K562 (cell line): ENCODE data around the gene GRIK2. TPM values are rescaled to one million over a fixed set of nuclear protein-coding genes. Genes with fewer than 3 reads are reported as not detected.

ENCODE experiments used
- ATAC-seq: fragments of 200-7000 bp; cut with Tn5 transposase; 3 replicates; pipeline ENCODE4 v1.9.1; 2020; ENCODE audit warnings: moderate library complexity
- BruUV-seq: library from RNA; stranded (reverse); fragments of 400-500 nt; replicated peaks from 2 replicates; lab custom pipeline; 2021; lab: Mats Ljungman, UMichigan
- CTCF ChIA-PET: fragments of 300-600 bp; formaldehyde crosslinking; extraction: SDS; loops from one replicate; lab custom pipeline; 2021; ENCODE audit warnings: low intra/inter-chr PET ratio; lab: Yijun Ruan, JAX
- POLR2A ChIA-PET: fragments of 300-600, 350-650 bp; sonication (Branson Sonifier 250); formaldehyde crosslinking; extraction: SDS; loops from one replicate; lab custom pipeline; 2021; ENCODE audit warnings: antibody characterized with exemption, inconsistent platforms; lab: Yijun Ruan, JAX
- DNase-seq, 4 experiments: peaks; one replicate each; pipeline versions ENCODE4 v3.0.0 to v3.0.0-alpha.2; 2011 to 2018; ENCODE audit warnings: low spot score in 3 of 4, mixed read lengths in 3 of 4; ENCODE audit errors: extremely low read depth in 1 of 4
- FAIRE-seq: peaks from 2 replicates; lab custom pipeline; 2011; peaks lifted over from hg19 to GRCh38; lab: Jason Lieb, UNC
- H2AFZ ChIP-seq: 2 replicates; pipeline ENCODE4 v1.6.0; 2011; ENCODE audit warnings: low read depth, low read length, control low read depth, inconsistent platforms
- H3K27ac ChIP-seq: fragments of 200-600 bp; 3 replicates; pipeline ENCODE4 v1.8.0; 2011; ENCODE audit warnings: low read depth, mild to moderate bottlenecking, control low read depth, inconsistent platforms, low read length, moderate library complexity, mixed read lengths; ENCODE audit errors: extremely low read depth
- H3K27me3 ChIP-seq, 2 experiments: fragments of 300-600 bp in 1 of 2; 2 replicates in 1 of 2; 3 replicates in 1 of 2; pipeline versions ENCODE4 v1.6.0 to v1.8.0; 2011; ENCODE audit warnings: inconsistent platforms in 2 of 2, low read length in 2 of 2, mild to moderate bottlenecking in 1 of 2, mixed read lengths in 1 of 2, moderate library complexity in 1 of 2; ENCODE audit not compliant: control insufficient read depth in 2 of 2, insufficient read depth in 2 of 2
- H3K36me3 ChIP-seq: fragments of 300-600 bp; 3 replicates; pipeline ENCODE4 v1.8.0; 2011; ENCODE audit warnings: mild to moderate bottlenecking, low read length, inconsistent platforms; ENCODE audit not compliant: control insufficient read depth, insufficient read depth
- H3K4me1 ChIP-seq, 2 experiments: fragments of 200-600 bp in 1 of 2; replicated peaks in 1 of 2; 2 replicates in 1 of 2; 3 replicates in 1 of 2; pipeline versions ENCODE4 v1.5.1 to v1.8.0; 2011; ENCODE audit warnings: inconsistent platforms in 2 of 2, low read length in 2 of 2, mild to moderate bottlenecking in 1 of 2, mixed read lengths in 1 of 2, moderate library complexity in 1 of 2; ENCODE audit not compliant: control insufficient read depth in 2 of 2, insufficient read depth in 2 of 2
- H3K4me2 ChIP-seq: 2 replicates; pipeline ENCODE4 v1.6.1; 2011; ENCODE audit warnings: low read length, control low read depth, inconsistent platforms, mixed read lengths; ENCODE audit not compliant: insufficient read depth
- H3K4me3 ChIP-seq: fragments of 200-600 bp; sonication (generic), shearing (Covaris generic); 2 replicates; pipeline ENCODE4 v1.5.1; 2016; ENCODE audit warnings: control low read depth, inconsistent platforms
- H3K79me2 ChIP-seq: fragments of 200-600 bp; 3 replicates; pipeline ENCODE4 v1.8.0; 2011; ENCODE audit warnings: low read length, inconsistent platforms; ENCODE audit not compliant: control insufficient read depth, insufficient read depth
- H3K9ac ChIP-seq, 2 experiments: 2 replicates each; pipeline versions ENCODE4 v1.6.0 to v1.6.1; 2011; ENCODE audit warnings: low read depth in 2 of 2, low read length in 2 of 2, control low read depth in 1 of 2, inconsistent platforms in 1 of 2, mild to moderate bottlenecking in 1 of 2, mixed read lengths in 1 of 2; ENCODE audit not compliant: insufficient read depth in 1 of 2
- H3K9me1 ChIP-seq: one replicate; pipeline ENCODE4 v1.6.0; 2011; ENCODE audit warnings: inconsistent platforms, mild to moderate bottlenecking, low read length, moderate library complexity; ENCODE audit not compliant: control insufficient read depth, insufficient read depth
- H3K9me3 ChIP-seq: replicated peaks from 2 replicates; pipeline ENCODE4 v1.5.1; 2011; ENCODE audit warnings: low read depth, low read length, inconsistent platforms; ENCODE audit not compliant: control insufficient read depth, insufficient read depth
- H4K20me1 ChIP-seq: replicated peaks from 2 replicates; pipeline ENCODE4 v1.6.1; 2011; ENCODE audit warnings: low read length, inconsistent platforms, mixed read lengths; ENCODE audit not compliant: control insufficient read depth, insufficient read depth
- CLOCK ChIP-seq: fragments of 250-450 bp; sonication (Bioruptor Pico); IDR thresholded peaks from 2 replicates; pipeline ENCODE4 v1.4.0; 2020; ENCODE audit warnings: mild to moderate bottlenecking, moderate library complexity, borderline replicate concordance
- E4F1 ChIP-seq: fragments of 250-450 bp; sonication (Bioruptor Pico); IDR thresholded peaks from 2 replicates; pipeline ENCODE4 v1.5.0; 2021; ENCODE audit warnings: mild to moderate bottlenecking, borderline replicate concordance
- RAD51 ChIP-seq: fragments of 450-650 bp; IDR thresholded peaks from 2 replicates; pipeline ENCODE4 v1.7.1; 2016; ENCODE audit warnings: low read depth, mild to moderate bottlenecking, borderline replicate concordance
- ZBED1 ChIP-seq: IDR thresholded peaks from 2 replicates; pipeline ENCODE4 v1.6.1; 2014
- ZNF77 ChIP-seq: fragments of 250-450 bp; sonication (Bioruptor Pico); IDR thresholded peaks from 2 replicates; pipeline ENCODE4 v1.5.0; 2020
- WGBS: fragments of 100-300 bp; shearing (Covaris generic); methylation state at CpG from one replicate; pipeline ENCODE4 v1.1.6; 2016; ENCODE audit warnings: low coverage, mixed read lengths; ENCODE audit not compliant: insufficient coverage; ENCODE audit errors: missing lambda C conversion rate; 5-methylcytosine and 5-hydroxymethylcytosine counted together
- in situ Hi-C: fragments of 300-500 bp; cut with MboI; formaldehyde crosslinking; loops from 4 replicates; pipeline ENCODE4 v1.15.0; 2018; ENCODE audit warnings: inconsistent platforms, mixed read lengths
- intact Hi-C: fragments of 100-400 bp; cut with micrococcal nuclease; formaldehyde crosslinking; loops from 2 replicates; pipeline ENCODE4 v1.14.2; 2022
- polyA plus RNA-seq, 8 experiments: library from polyadenylated mRNA; depleted of rRNA in 4 of 8; stranded (reverse) in 5 of 8; unstranded in 3 of 8; fragments of >200 nt; fragmentation: Nextera tagmentation in 2 of 8; fragmentation: Illumina TruSeq in 1 of 8; extraction: Ambion mirVana in 2 of 8; extraction: Trizol in 1 of 8; gene quantifications; 2 replicates each; pipeline versions ENCODE4 v1.2.1 to v1.2.3, GENCODE V29; 2011 to 2014; ENCODE audit warnings: inconsistent platforms in 1 of 8, missing spikeins in 1 of 8
- total RNA-seq, 7 experiments: library from RNA; depleted of rRNA in 6 of 7; stranded (reverse); fragments of >200 nt in 6 of 7; fragmentation: Illumina TruSeq in 2 of 7; extraction: Trizol in 2 of 7; gene quantifications; 2 replicates each; pipeline versions ENCODE4 v1.2.1 to v1.2.3, GENCODE V29; 2011 to 2021; ENCODE audit warnings: low replicate concordance in 1 of 7

The GRIK2 gene
- total and polyA plus RNA-seq, 9 of the 15 experiments (the other 6 are each of a cell fraction or from before 2014, with no cell fraction given) = not detected

- no peaks in the 10 kb centered on the region for H4K20me1 ChIP-seq
- intact Hi-C loops = no loop called here
- WGBS = 0% methylated on average over 2 of the region's 2 CpGs
- H3K36me3 ChIP-seq = no peaks in the 10 kb centered on the region
- no peaks in the 10 kb centered on the region for H3K27me3 ChIP-seq
- no peak overlapping the region for H3K4me2 ChIP-seq
- FAIRE-seq = no peak
- H3K27ac ChIP-seq = no peak overlapping the region
- no peak for TF ChIP-seq CLOCK
- no peak for TF ChIP-seq ZNF77
- no peak for TF ChIP-seq E4F1
- TF ChIP-seq ZBED1 = no peak
- no peak for TF ChIP-seq RAD51
- TF ChIP-seq, all 486 proteins: peak for 0
- Histone ChIP-seq H3K79me2 (no peaks in the 10 kb centered on the region), H3K9ac (no peak overlapping the region), H3K9me1 (no peaks in the 10 kb centered on the region), H3K9me3 (no peaks in the 10 kb centered on the region), H3K4me1 (no peaks in the 10 kb centered on the region), H2AFZ (no peak overlapping the region), H3K4me3 (no peak overlapping the region)
- ChIA-PET POLR2A (no interaction called here), CTCF (no interaction called here)
- no TSS peak for BruUV-seq
- DNase-seq (no peak), ATAC-seq (no peak)
- in situ Hi-C loops = no loop called here
Observed at GRCh38 chr6:101931766-101932165, 538.3 kb downstream of the GRIK2 start.
